HG03039 (cell line): ENCODE results near the gene TIMP2.
"Not testable (repeated sequence)": the region's sequence is repeated elsewhere in the genome, so short reads cannot be mapped to it uniquely, and the experiment has no call there.

ENCODE experiments used
- ATAC-seq: cut with Tn5 transposase; IDR thresholded peaks from one replicate; pipeline ENCODE4 v1.9.1; 2021; ENCODE audit warnings: mild to moderate bottlenecking, moderate library complexity; ENCODE audit not compliant: unreplicated experiment

The TIMP2 gene

DNA sequence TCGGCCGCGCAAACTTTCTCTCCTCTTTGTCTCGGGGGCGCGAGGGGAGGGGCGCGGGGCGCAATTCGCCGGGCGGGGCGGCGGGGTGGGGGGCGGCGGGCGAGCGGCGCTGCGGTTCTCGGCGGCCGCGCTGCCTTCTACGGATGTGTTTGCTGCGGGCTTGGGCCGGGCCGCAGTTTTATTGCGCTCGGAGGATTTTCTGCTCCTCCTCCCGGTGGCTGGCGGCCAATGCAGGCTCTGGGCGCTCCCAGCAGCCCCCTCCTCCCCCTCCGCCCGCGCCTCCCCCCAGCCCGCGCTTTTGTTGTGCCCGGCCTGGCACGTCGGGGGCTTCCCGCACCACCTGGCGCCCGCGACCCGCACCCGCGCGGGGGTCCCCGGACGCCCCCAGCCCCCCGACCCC, at the start of gene TIMP2:
Gene TIMP2, minus strand, starts transcription at position 154 of the 400 bp plus-strand sequence. CDS start 299 bp downstream, outside the sequence.
- ATAC-seq: no peak

GRCh38 chr17:78973792-78974520, 48.8 kb upstream of the TIMP2 start:
- ATAC-seq: no peak

DNA sequence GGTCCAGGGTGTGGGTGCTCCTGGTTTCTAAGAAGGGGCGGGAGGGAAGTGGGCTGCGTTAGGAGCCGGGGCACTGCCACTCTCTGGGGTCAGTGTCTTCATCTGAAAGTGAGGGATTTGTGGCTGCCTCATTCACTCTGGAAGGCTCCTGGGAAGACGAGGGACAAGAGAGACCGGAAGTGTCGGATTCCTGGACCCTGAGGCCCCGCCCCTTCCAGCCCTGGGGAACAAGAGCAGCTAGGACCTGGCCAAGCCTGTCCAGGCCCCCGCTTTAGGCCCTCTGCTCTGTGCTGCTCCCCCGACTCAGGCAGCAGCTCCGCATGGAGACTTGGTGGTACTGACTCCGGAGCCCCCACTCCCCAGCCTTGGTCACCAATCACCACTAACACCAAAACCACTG, 48.0 kb upstream of the TIMP2 start:
- no peak for ATAC-seq

GRCh38 chr17:78972507-78973105, 47.4 kb upstream of the TIMP2 start:
- no peak for ATAC-seq

- no peak for ATAC-seq
Observed at GRCh38 chr17:78971756-78972506, 46.7 kb upstream of the TIMP2 start.

GRCh38 chr17:78970834-78971755, 45.9 kb upstream of the TIMP2 start:
- ATAC-seq: no peak

GRCh38 chr17:78969865-78970264, 44.7 kb upstream of the TIMP2 start:
- ATAC-seq: no peak

DNA sequence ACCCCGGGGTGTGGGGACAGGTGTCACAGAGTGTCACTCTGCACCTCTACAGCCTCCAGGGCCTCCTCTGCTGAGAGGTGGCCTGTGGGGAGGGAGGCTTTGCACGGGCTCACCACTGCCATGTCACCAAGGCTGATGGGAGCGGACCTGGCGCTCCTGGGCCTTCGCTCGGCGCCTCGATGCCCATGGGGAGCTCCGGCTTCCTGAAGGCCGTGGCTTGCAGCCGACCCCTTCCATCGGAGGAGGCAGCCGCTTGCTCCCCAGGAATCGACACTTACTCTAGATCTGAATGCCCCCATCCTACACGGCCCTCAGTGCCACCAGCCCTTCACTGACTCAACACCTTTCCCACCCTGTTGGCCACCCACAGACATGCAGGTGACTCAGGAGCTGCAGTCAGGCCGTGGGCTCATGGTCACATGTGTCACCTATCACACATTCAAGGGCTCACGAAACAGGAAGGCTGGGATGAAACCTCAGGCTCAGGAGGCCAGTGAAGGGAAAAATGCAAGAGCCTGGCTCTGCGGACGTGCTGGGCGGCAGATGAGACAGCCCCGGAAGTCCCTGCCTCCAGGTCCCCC, 42.7 kb upstream of the TIMP2 start:
- ATAC-seq: no peak

DNA sequence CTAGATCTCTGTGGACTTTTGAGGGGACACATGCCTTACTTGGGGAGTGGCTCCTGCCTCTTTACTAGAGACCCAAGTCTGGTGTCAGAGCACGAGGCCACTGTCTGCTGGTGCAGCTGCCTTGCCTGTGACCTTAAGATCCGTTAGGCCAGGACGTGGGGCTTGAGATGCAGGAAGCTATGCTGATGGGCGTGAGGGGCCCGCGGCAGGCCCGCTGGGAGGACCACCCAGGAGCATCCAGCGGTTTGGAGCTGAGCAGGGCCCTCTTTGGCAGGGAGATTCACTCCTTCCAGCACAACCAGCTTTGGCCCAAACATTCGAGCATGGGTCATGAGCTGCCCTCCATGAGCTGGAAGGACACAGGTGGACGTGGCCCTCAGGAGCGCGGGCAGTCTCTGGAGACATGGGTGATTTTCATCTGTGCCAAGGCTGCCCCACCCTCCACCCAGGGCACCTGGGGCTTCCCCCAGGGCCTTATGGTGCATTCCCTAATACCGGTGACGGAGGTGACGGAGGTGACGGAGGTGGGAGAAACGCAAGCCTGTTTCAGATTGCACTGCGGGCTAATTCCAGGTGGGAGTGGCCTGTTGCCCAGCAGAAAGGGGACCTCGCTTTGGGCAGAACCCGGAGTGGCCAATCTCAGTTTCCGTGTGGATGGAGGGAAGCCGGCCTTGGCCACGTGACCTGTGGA, 41.9 kb upstream of the TIMP2 start:
- no peak for ATAC-seq

DNA sequence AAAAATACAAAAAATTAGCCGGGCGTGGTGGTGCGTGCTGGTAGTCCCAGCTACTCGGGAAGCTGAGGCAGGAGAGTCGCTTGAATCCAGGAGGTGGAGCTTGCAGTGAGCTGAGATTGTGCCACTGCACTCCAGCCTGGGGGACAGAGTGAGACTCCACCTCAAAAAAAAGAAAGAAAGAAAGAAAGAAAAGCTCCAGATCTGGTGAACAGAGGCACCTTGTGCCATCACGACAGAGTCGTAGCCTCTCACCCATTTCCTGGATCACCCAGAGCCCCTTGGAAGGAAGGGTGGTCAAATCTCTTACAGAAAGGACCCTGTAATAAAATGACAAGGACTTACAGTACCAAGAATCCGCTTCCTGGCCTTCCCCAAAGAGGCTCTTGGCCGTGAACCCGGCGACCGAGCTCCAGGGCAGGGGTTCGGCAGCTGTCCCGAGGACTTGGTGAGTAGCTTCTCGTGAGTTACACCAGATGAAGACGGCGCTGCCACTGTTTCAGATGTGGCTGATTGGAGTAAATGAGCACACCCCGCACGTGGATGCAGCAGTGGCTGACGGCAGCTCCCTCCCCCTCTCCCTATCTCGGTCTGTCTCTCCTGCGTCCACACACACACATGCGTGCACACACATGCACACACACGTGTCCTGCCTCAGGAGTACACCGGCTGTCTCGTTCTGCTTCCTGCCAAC, 41.1 kb upstream of the TIMP2 start:
- ATAC-seq: no peak

GRCh38 chr17:78965491-78965924, 40.3 kb upstream of the TIMP2 start:
- no peak for ATAC-seq

GRCh38 chr17:78963378-78963777, 38.2 kb upstream of the TIMP2 start:
- ATAC-seq: no peak

- ATAC-seq: not testable (repeated sequence)
Observed at GRCh38 chr17:78962984-78963348, 37.8 kb upstream of the TIMP2 start.

DNA sequence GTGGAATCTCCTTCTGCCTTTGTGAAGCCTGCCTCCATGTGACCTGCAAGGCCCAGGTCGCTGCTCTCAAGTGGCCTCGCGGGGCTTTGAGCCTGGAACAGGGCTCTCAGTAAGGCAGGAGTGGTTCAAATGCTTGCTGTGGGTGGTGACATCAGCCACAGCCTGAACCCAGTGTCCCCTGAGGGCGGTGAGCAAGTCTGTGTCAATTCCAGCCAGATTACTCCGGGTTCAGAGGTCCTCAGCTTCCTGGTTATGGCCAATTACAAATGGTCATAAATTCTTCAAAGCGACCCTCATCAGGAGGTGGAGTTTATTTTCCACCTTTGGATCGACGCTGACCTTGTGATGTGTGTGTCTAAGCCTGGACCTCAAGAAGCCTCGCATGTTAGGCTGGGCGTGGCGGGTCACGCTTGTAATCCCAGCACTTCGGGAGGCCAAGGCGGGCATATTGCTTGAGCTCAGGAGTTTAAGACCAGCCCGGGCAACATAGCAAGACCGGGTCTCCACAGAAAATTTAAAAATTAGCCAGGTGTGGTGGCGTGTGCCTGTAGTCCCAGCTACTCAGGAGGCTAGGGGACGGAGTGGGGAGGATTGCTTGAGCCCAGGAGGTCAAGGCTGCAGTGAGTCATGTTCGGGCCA, 37.3 kb upstream of the TIMP2 start:
- no peak for ATAC-seq

DNA sequence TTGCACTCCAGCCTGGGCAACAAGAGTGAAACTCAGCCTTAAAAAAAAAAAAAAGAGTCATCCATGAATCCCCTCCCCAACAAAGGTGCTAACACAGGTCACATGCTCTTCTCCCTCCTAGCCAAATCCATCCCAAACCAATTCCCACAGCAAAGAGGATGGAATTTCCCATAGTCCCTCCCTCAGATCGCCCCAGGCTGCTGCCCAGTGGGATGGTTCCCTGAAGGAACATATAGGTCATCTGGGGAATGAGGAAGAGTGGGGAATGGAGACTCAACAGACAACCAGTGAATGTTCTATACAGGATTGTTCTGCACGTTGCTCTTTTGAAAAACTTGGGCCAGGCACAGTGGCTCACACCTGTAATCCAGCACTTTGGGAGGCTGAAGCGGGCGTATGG, 36.4 kb upstream of the TIMP2 start:
- ATAC-seq: no peak

DNA sequence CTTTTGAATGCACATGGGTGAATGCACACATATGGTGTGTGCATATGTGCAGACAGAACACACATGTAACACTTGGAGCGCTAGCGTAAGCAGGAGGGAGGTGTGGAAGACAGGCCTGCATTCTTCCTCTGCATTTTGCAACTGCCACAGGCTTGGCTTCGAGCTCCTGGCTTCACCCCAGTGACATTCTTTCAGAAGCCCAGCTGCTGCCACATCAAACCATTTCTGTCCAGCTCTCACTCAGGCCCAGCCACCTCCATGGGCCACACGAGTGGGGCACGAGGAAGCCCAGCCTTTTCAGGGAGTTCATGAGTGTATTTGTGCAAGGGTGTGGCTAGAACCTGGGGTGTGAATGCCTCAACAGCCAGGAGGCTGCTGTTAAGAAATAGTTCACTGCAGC, 35.7 kb upstream of the TIMP2 start:
- ATAC-seq: no peak

DNA sequence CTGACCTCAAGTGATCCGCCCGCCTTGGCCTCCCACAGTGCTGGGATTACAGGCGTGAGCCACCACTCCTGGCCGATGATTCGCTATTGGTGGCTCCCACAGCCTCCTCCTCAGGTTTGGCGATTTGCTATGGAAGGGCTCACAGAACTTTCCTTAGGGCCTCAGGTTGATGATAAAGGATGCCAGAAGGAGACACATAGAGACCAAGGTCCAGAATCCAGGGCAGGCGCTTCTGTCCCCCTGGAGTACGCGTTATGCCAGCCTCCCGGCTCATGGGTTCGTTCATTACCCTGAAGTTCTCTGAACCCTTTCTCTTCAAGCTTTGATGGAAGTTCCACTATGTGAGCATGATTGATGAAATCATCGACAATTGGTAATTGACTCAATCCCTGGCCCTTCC, 34.6 kb upstream of the TIMP2 start:
- no peak for ATAC-seq

DNA sequence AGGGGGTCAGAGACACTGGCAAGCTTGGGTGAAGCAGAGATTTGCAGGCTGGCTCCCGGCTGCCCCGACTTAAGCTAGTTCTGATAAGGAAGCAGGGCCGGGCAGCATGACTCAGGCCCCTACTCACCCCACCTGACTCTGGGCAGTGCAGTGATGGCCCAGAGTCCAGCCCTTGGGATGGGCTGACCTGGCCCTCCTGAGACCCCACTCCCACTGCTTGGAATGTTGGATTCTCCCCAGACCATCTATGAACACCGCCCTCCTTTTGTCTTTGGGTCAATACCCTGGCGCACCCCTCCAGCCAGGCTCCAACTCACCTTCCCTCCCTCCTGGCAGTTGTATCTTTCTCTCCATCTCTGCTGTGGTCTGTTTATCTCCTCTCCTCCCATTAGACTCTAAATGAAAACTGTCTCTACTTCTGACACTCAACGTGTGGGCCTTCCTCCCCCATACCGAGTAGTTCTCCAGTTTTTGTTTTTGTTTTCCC, 33.5 kb upstream of the TIMP2 start:
- ATAC-seq: no peak

- ATAC-seq: no peak
Observed at GRCh38 chr17:78957128-78957527, 31.9 kb upstream of the TIMP2 start.
